NCI-H774 (cell line): ENCODE results near the gene NOTCH3.

ENCODE experiments used
- DNase-seq: peaks from one replicate; lab custom pipeline; 2025; lab: John Stamatoyannopoulos, UW

The NOTCH3 gene

DNA sequence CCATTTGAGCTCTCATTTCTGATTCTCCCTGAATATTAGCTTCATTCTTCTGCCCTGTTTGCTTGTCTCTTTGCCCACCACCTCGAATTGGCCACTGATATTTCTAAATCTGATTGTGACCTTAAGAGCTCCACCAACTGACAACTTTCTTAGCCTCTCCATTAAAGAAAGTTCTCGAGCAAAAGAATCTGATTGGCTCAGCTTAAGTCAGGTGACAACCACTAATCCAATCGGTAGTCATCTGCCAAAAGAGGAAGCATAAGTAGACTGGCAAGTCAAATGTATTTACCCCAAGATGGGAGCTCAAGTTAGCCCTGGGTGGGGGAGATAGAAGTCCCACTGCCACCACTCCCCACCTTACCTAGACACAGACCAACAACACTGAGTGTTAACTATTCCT, 41.5 kb downstream of the NOTCH3 start:
- no peak for DNase-seq

DNA sequence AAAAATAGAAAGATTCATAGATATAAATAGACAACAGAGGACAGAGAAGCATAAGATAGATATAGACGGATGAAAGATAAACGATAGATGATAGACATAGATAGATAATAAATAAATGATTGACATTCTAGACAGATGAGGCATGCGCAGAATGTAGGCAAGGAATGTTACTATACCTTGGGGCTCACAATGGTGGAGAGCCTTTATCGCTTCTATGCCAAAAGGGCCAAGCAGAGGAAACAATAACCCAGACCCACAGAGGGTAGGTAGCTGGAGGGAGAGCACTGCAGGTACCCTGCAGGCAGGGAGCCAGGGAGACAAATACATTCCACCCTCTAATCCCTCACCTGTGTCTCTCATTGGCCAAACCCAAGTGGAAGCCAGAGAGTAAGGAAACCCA, 44.4 kb downstream of the NOTCH3 start:
- DNase-seq, result no peak

DNA sequence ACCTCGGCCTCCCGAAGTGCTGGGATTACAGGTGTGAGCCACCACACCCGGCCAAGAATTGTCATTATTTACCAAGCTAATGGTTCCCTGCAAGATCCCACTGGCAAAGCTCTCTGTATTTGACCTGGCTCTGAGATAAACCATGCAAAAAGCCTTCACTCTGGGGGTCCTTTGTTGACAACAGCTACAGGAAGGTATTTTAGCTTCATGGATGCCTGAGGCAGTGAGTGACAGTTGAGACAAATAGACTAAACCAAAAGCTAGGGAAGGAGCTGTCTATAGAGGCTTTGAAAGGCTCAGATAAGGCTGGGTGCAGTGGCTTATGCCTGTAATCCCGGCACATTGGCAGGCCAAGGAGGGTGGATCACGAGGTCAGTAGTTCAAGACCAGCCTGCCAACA, 45.5 kb downstream of the NOTCH3 start:
- no peak for DNase-seq

DNA sequence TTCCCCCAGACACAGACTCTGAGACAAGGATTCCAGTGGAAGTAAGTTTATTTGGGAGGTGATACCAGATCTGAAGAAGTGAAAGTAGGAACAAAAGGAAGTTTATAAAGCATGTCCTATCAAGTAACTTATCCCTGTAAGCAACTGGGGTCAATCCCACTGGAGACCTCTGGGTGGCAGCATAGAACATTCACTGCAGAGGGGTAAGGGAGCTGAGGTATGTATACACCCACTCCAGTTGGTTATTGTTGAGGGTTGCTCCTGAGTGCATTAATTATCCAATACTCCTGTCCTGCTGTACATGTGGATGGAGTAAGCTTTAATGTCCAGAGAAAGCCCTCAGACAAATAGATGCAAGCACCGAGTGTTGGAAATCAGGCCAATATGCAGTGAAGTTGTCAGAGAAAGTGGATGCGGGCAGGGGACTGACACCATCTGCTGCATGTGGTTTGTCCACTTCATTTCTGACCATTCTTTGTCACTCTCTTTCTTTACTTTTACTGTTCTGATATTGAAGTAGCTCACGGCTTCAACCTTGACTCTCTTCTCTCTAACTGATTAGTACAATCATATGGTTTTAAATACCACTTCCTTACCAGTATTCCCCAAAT, 46.7 kb downstream of the NOTCH3 start:
- DNase-seq, result peak; percentile 10

DNA sequence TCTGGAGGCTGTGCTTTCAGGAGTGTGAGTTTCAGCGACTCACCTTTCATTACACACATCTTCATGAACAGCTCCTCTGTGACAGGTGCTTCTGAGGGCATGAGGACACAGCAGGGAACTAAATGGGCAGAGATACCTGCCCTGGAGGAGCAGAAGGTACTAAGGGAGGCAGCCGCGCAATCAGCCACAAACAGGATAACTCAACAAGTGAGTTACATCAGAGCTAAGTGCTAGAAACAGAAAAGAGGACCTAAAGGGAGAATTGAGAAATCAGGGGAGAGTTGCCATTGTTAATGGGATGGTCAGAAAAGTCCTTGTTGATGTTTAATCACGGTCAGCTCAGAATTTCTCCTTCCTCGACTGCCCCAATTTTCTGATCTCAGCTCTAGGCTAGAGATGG, 51.1 kb downstream of the NOTCH3 start:
- no peak for DNase-seq

DNA sequence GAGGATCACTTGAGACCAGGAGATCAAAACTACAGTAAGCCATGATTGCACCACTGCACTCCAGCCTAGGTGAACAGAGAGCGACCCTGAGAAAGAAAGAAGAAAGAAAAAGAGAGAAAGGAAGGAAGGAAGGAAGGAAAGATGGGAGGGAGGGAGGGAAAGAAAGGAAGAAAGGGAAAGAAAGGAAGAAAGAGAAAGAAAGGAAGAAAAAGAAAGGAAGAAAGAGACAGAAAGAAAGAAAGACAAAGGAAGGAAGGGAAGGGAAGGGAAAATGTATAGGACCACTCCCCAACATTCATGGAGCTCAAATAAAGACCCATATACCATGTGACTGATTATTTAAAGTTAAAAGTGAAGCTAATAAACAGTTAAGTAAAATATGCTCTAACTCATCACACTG, 53.7 kb downstream of the NOTCH3 start:
- DNase-seq, result no peak

DNA sequence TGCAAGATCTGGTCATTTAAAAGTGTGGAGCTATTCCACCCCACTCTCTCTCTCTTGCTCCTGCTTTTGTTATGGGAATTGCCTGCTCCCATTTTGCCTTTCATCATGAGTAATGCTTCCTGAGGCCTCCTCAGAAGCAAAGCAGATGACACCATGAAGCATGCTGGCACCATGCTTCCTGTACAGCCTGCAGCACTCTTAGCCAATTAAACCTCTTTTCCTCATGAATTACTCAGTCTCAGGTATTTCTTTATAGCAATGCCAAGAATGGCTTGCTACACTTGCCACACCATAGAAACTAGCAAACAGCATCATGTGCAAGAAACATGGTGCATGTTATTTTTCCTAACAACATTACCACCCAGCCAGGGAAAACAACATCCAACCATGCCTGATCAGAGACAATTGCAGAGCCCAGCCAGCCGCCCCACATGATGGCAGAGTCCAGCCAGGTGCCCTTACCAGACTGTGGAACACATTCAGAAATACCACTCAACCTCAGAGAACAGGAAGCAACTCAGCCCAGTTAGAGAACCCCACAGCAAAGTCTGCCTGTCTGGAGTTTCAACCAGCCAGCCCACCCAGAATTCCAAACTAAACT, 56.6 kb downstream of the NOTCH3 start:
- DNase-seq, result no peak

DNA sequence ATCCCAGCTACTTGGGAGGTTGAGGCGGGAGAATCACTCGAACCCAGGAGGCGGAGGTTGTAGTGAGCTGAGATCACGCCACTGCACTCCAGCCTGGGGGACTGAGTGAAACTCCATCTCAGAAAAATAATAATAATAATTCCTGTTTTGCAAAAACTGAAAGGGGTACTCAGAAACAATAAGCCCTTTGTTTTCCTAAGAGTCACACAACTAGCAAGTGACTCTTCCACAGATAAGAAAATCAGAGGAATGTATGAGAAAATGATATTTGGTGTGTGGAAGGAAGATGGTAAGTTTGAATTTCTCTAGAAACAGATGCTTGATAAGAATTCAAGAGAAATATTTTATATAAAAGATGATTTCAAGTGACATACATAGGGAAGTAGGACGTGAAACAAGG, 58.5 kb downstream of the NOTCH3 start:
- DNase-seq, result no peak

DNA sequence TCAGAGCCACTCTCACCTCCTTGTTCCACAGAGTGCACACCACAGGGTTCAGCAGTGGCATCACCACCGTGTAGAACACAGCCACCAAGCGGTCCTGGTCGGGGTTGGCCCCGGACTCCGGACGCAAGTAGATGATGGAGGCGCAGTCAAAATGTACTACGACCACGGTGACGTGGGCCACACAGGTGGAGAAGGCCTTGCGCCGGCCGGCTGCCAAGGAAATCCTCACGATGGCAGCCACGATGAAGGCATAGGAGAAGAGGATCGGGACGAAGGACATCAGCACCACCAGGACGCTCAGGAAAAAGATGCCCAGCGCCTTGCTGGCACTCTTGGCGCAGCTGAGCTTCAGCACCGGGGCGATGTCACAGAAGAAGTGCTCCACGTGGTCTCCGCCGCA, 59.7 kb downstream of the NOTCH3 start:
- no peak for DNase-seq

DNA sequence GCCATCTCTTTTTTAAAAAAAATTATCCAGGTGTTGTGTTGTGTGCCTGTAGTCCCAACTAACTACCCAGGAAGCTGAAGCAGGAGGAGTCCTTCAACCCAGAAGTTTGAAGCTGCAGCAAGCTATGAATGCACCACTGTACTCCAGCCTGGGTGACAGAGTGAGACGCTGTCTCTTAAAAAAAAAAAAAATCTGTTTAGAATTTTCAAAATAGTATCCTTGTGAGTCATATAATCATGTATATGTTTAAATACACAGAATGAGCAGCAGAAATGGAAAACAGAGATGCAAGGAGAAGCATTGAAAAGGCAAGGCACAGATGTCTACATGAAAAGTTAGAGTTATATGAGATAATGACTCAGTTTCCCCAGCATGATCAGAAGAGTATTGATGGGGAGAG, 62.4 kb downstream of the NOTCH3 start:
- DNase-seq, result no peak

DNA sequence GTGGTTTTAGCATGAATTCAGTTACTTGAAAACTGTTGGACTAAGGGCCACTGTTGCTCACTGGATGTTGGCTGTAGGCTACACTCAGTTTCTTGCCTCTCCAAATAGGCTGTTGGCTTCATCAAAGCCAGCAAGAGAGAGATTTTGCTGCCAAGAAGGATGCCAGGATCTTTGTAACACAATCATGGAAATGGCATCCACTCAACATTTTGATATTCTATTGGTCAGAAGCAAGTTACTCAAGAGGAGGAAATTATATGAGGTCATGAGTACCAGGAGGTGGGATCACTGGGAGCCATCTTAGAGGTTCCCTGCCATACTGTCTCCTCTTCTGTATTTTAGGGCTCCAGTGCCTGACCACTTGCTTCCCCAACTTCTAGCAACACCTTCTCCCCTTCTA, 63.0 kb downstream of the NOTCH3 start:
- DNase-seq, result no peak

DNA sequence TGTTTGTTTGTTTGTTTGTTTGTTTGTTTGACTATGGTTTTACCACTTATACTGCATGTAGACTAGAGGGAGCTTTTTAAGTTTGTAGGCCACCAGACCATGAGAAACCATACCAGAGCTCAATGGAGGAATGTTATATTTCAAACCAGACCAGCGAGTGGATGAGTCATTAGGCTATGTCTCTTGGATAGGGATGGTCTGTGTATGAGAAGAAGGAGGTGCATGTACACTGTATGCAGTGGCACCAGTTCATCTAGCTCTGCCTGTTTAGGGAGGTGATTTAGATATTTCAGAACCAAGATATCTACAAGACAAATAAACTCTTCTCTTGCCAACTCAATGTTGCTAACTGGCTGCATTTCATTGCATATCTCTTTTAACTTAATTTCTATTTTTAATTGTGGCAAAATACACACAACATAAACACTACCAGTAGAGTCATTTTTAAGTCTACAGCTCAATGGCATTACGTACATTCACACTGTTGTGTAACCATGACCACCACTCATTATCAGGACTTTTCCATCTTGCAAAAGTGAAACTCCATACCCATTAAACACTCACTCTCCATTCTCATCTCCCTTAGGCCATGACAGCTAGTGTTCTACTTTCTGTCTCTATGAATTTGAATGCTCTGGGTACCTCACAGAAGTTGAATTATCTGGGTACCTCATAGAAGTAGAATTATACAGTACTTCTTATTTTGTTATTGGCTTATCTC, 64.4 kb downstream of the NOTCH3 start:
- DNase-seq, result no peak

DNA sequence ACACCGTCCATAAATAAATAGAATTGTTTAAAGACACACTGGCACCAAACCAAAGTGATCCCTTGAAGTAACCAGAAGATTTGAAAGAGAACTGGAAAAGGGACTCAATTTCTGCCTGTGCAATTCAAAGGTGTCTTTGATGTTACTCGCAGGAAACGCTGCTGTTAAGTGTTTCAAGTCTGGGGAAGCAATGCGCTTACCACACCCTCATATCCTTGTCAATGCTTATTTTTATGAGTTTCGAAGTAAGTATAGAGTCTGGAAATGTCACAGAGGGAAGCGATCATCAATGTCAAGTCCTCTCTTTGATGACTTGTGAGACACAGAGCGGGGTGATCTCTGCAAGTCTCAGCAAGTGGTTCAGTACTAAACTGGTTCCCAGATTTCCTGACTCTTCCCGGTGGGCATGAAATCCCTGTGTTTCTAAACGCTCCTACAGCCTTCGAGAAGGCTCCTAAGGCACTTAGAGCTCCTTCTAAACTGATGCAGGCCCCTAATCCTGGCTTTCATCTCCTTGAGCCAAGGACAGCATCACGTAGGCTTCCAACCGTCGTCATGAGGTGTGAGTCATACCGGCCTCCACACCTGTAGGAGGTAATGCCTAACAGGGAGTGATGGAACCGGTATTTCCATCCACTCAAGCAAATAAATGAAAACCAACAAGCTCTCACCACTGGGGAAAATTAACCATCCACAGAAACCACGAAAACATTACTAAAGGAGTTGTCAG, 70.8 kb downstream of the NOTCH3 start:
- peak; percentile 2 for DNase-seq

DNA sequence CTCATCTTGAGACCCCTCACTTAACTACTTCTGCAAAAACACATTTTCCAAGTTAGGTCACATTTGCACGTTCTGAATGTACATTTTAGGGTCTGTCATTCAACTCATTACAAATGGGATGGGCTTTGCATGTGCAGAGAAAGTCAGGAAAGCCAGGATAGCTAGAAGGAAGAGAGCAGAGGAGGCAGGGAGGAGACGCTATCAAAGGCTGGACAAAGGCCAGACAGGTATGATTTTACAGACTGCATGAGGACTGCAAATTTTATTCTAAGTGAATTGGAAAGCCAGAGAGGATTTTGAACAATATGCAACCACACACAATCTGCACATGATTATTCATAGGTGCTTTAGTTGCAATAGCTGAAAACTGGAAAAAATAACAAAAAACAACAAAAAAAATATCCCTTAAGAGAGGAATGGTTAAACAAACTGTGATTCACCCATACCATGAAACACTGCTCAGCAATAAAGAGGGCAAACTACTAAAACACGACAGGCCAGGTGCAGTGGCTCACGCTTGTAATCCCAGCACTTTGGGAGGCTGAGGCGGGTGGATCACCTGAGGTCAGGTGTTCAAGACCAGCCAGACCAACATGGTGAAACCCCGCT, 72.5 kb downstream of the NOTCH3 start:
- no peak for DNase-seq

DNA sequence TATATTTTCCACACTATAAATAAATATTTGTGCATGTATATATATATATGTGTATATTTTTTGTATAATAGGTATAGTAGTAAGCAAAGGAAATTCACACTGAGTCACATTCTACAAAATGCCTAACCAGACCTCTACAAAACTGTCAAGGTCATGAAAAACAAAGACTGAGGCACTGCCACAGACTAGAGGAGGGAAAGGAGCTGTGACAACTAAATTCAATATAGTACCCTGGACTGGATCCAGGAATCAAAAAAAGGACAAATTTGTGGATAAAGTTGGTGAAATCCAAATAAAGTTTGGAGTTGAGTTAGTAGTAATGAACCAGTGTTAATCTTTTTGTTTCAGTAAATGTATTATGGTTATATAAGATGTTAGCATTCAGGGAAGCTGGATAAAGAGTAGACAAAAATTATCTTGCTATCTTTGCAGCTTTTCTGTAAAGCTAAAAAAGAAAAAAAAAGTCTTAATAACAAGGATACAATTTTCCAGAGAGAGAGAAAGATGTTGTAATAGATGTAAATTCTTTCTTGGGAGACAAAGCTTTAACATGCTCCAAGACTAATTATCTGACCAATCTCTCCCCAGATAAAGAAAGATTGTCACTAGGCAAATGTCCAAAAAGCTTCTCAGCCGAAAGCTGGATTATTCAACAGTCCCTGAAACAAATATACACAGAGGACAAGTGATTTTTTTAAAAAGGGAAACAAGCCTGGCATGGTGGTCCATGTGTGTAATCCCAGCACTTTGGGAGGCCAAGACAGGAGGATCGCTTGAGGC, 74.5 kb downstream of the NOTCH3 start:
- no peak for DNase-seq

DNA sequence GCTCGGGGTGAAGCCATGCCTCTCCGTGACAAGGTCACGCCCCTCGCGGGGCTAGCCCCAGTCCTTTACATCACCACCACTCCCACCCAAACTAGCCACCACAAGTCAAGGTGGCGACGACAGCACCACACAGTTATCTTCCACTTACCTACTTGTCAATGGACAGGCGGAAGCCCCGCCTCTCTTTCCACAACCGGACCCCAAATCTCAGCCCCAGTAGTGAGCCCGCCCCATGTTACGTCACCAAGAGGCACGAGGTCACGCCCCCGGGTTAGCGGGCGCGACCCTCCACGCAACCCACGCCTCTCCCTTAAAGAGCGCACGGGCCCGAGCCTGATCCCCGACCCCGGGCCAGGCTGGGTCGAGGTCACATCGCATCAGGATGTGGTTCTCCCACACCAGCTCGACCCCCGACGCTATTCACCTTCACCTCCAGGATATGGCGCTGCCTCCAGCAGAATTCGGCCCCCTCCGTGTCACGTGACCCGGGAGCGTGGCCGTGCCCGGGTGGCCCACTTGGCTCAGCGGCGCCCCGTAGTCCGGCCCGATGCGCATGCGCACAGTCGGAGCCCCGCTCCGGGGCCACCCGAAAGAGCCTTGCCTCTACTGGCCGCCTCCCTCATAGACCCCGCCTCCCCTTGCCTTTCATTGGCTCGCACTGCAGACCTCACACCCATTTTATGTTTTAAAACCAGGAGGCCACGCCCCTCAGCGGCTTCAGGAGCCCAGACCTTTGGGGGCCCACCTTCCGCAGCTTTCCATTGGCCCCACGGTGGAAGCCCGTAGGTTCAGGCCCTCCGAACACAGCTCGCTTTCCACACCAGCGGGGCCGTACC, 75.3 kb downstream of the NOTCH3 start:
- peak; percentile 97 for DNase-seq

DNA sequence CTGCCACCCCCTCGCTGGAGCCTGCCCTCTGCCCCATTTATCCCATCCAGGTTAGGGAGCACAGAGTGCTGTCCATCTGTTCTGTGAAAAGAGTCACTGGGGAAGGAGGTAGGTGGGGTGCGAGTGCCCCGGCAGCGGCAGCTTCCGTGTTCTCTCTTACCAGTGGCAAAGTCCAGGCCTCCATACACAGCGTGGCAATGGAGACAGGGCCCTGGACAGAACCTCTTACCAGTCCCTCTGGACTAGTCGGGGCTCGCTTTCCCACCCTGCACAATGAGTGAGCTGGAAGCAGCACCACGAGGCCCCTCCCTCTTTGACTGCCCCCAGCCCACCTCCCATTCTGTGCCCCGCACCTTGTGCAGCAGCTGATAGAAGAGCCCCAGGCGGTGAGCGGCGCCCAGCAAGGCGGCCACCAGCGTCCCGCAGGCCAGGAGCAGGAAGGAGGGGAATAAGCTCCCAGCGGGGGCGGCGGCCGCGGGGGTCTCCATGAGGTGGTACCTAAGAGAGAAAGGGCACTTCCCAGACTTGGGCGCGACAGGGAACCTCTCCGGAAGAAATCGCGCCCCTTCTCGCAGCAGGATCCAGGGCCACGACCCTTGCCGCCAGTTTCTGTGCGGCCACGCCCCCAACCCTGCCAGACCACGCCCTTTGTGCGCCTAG, 76.1 kb downstream of the NOTCH3 start:
- DNase-seq, result no peak

DNA sequence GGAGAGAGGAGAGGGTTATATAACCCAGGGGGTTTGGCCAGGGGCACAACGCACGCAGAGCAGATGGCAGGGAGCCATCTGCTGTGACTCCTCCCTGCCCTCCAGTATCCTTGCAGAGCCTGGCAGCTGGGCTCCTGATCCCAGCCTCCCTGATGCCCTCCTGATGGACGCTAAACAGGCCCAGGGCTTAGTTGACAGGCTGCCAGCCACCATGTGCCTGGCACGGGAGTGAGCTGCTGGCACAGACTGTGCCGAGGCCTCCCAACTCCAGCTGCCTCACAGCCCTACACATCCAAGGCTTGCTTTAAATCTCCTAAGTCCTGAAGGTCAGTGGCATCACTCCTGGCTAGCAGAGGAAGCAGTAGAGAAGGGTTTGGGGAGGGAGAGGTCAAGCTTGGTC, 76.9 kb downstream of the NOTCH3 start:
- no peak for DNase-seq

DNA sequence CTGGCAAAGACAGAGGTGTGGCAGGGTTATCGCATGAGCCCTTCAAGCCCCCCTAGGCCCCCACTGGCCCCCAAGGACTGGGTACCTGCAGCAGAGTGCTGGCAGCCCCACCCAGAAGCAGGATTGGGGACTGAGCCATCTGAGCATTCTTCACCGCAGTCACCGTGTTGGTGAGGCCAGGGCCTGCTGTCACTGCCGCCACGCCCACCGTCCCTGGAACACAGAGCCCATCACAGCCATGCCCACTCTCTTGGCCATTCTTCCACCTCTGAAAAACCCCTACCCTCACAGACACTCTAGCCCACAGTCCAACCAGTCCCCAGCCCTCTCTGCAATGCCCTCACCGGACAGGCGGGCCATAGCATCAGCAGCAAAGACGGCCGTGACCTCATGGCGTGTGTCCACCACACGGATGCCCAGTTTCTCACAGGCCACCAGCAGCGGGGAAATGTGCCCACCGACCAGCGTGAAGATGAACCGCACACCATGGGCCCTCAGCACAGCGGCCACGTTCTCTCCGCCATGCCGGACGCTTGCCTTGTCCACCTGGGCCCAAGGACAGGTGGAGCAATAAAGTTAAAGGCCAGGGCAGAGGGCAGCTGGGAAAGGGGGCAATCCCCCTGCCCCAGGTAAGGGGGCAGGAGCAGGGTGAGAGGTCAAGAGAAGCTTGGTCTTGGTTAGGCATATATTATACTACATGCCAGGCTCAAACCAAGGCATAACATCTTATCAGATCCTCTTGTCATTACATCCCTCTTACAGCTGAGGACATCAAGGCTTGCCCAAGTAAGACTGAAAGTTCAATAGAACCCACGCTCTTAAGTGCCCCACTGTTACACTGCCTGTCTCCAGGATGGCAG, 77.5 kb downstream of the NOTCH3 start:
- no peak for DNase-seq
